ENCODE results near the gene MTARC1. TPM values are rescaled to one million over a fixed set of nuclear protein-coding genes. Genes with fewer than 3 reads are reported as not detected.

Gene MTARC1
- 2.4 TPM for polyA plus RNA-seq (2013, experiment 1 of 2)
- 1.9 TPM for polyA plus RNA-seq (2013, experiment 2 of 2)

GRCh38 chr1:220786337-220787068, at the start of gene MTARC1:
MTARC1 (plus strand) TSS chr1:220786913; CDS start chr1:220786945, 32 bp downstream.
- Histone ChIP-seq H3K18ac (ENCODE audit: low read depth in 1 of 2, low read length in 2 of 2) (peak within 1 kb of the TSS; percentile 52 to 84), H3K14ac (ENCODE audit: low read length in 2 of 2) (peak within 1 kb of the TSS in 1 of 2 experiments; percentile 87), H2BK5ac (ENCODE audit: low read depth, low read length, poor library complexity, severe bottlenecking) (no peak within 1 kb of the TSS), H4K8ac (ENCODE audit: low read length) (peak within 1 kb of the TSS; percentile 97), H2AFZ (ENCODE audit: low read depth, low read length) (peak within 1 kb of the TSS; percentile 33), H3K23ac (ENCODE audit: low read length in 2 of 2) (peak within 1 kb of the TSS in 1 of 2 experiments; percentile 85), H3K4me3 (ENCODE audit: insufficient read depth in 1 of 2, low read depth in 1 of 2, low read length in 2 of 2) (peak within 1 kb of the TSS; percentile 70 to 71), H2AK5ac (ENCODE audit: low read length, severe bottlenecking) (no peak within 1 kb of the TSS), H3K36me3 (ENCODE audit: control insufficient read depth in 1 of 2, insufficient read depth in 2 of 2, low read depth in 1 of 2, low read length in 2 of 2) (no peaks in the 10 kb centered on the region), H3K4ac (ENCODE audit: low read depth in 1 of 2, low read length in 2 of 2) (peak within 1 kb of the TSS; percentile 42 to 71), H3K4me1 (ENCODE audit: control insufficient read depth, insufficient read depth, low read depth, low read length) (peaks cover 12% of the 10 kb centered on the region), H2BK120ac (ENCODE audit: low read depth, low read length) (no peak within 1 kb of the TSS), H3K79me1 (replicated peaks; ENCODE audit: low read length, poor library complexity, severe bottlenecking) (peaks cover 2% of the 10 kb centered on the region), H3K9me3 (ENCODE audit: control insufficient read depth, low read length) (no peaks in the 10 kb centered on the region), H2BK12ac (ENCODE audit: low read length in 2 of 2) (peak within 1 kb of the TSS in 1 of 2 experiments; percentile 77), H2BK15ac (ENCODE audit: low read depth, poor library complexity, severe bottlenecking) (peak within 1 kb of the TSS; percentile 75), H4K91ac (ENCODE audit: low read length) (no peak within 1 kb of the TSS), H3K4me2 (ENCODE audit: low read length, poor library complexity, severe bottlenecking) (peak within 1 kb of the TSS; percentile 99), H3K27me3 (ENCODE audit: control insufficient read depth in 1 of 2, insufficient read depth in 1 of 2, low read length in 2 of 2) (peaks cover 0 to 5% of the 10 kb centered on the region in 2 experiments), H3K27ac (ENCODE audit: low read length, poor library complexity, severe bottlenecking) (no peak within 1 kb of the TSS), H3K9ac (ENCODE audit: low read length) (peak within 1 kb of the TSS; percentile 42)
- DNase-seq: peak; percentile 65
- 3% methylated on average over 39 of the region's 56 CpGs for WGBS

GRCh38 chr1:220741349-220741748, 45.4 kb upstream of the MTARC1 start:
- Histone ChIP-seq H3K18ac (ENCODE audit: low read depth in 1 of 2, low read length in 2 of 2) (no peak overlapping the region), H3K4me2 (ENCODE audit: low read length, poor library complexity, severe bottlenecking) (no peak overlapping the region), H2BK12ac (ENCODE audit: low read length in 2 of 2) (no peak overlapping the region), H3K27me3 (ENCODE audit: control insufficient read depth in 1 of 2, insufficient read depth in 1 of 2, low read length in 2 of 2) (peaks cover 0 to 9% of the 10 kb centered on the region in 2 experiments), H3K4me3 (ENCODE audit: insufficient read depth in 1 of 2, low read depth in 1 of 2, low read length in 2 of 2) (no peak overlapping the region), H3K9ac (ENCODE audit: low read length) (no peak overlapping the region), H4K8ac (ENCODE audit: low read length) (no peak overlapping the region), H3K27ac (ENCODE audit: low read length, poor library complexity, severe bottlenecking) (no peak overlapping the region), H3K23ac (ENCODE audit: low read length in 2 of 2) (no peak overlapping the region), H3K4ac (ENCODE audit: low read depth in 1 of 2, low read length in 2 of 2) (no peak overlapping the region), H2AFZ (ENCODE audit: low read depth, low read length) (no peak overlapping the region), H3K9me3 (ENCODE audit: control insufficient read depth, low read length) (no peaks in the 10 kb centered on the region), H4K91ac (ENCODE audit: low read length) (no peak overlapping the region), H3K14ac (ENCODE audit: low read length in 2 of 2) (no peak overlapping the region), H3K36me3 (ENCODE audit: control insufficient read depth in 1 of 2, insufficient read depth in 2 of 2, low read depth in 1 of 2, low read length in 2 of 2) (no peaks in the 10 kb centered on the region), H3K79me1 (replicated peaks; ENCODE audit: low read length, poor library complexity, severe bottlenecking) (no peaks in the 10 kb centered on the region), H2BK5ac (ENCODE audit: low read depth, low read length, poor library complexity, severe bottlenecking) (no peak overlapping the region), H2BK120ac (ENCODE audit: low read depth, low read length) (no peak overlapping the region), H2AK5ac (ENCODE audit: low read length, severe bottlenecking) (no peak overlapping the region), H2BK15ac (ENCODE audit: low read depth, poor library complexity, severe bottlenecking) (no peak overlapping the region), H3K4me1 (ENCODE audit: control insufficient read depth, insufficient read depth, low read depth, low read length) (no peaks in the 10 kb centered on the region)
- 58% methylated on average over 1 of the region's 2 CpGs for WGBS
- no peak for DNase-seq

DNA sequence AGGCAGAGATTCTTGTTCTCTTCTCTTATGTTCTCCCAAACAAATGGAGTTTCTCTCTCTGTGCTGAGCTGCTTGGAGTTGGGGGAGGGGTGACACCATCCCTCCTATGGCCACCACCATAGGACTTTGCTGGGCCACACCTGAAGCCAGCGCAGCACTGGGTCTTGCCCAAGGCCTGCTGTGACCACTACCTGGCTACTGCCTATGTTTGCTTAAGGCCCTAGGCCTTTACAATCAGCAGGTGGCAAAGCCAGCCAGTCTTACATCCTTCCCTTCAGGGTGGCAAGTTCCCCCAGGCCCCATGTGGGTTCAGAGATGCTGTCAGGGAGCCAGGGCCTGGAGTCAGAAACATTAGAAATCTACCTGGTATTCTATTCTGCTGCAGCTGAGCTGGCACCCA, 44.9 kb upstream of the MTARC1 start:
- Histone ChIP-seq H2BK15ac (ENCODE audit: low read depth, poor library complexity, severe bottlenecking) (no peak overlapping the region), H2BK12ac (ENCODE audit: low read length in 2 of 2) (no peak overlapping the region), H2AK5ac (ENCODE audit: low read length, severe bottlenecking) (no peak overlapping the region), H2BK120ac (ENCODE audit: low read depth, low read length) (no peak overlapping the region), H3K27ac (ENCODE audit: low read length, poor library complexity, severe bottlenecking) (no peak overlapping the region), H3K27me3 (ENCODE audit: control insufficient read depth in 1 of 2, insufficient read depth in 1 of 2, low read length in 2 of 2) (peaks cover 0 to 9% of the 10 kb centered on the region in 2 experiments), H3K36me3 (ENCODE audit: control insufficient read depth in 1 of 2, insufficient read depth in 2 of 2, low read depth in 1 of 2, low read length in 2 of 2) (no peaks in the 10 kb centered on the region), H3K4me3 (ENCODE audit: insufficient read depth in 1 of 2, low read depth in 1 of 2, low read length in 2 of 2) (no peak overlapping the region), H3K4me2 (ENCODE audit: low read length, poor library complexity, severe bottlenecking) (no peak overlapping the region), H3K23ac (ENCODE audit: low read length in 2 of 2) (no peak overlapping the region), H3K9me3 (ENCODE audit: control insufficient read depth, low read length) (no peaks in the 10 kb centered on the region), H3K18ac (ENCODE audit: low read depth in 1 of 2, low read length in 2 of 2) (no peak overlapping the region), H3K9ac (ENCODE audit: low read length) (no peak overlapping the region), H4K8ac (ENCODE audit: low read length) (no peak overlapping the region), H3K14ac (ENCODE audit: low read length in 2 of 2) (no peak overlapping the region), H3K79me1 (replicated peaks; ENCODE audit: low read length, poor library complexity, severe bottlenecking) (no peaks in the 10 kb centered on the region), H4K91ac (ENCODE audit: low read length) (no peak overlapping the region), H2BK5ac (ENCODE audit: low read depth, low read length, poor library complexity, severe bottlenecking) (no peak overlapping the region), H3K4me1 (ENCODE audit: control insufficient read depth, insufficient read depth, low read depth, low read length) (no peaks in the 10 kb centered on the region), H3K4ac (ENCODE audit: low read depth in 1 of 2, low read length in 2 of 2) (no peak overlapping the region), H2AFZ (ENCODE audit: low read depth, low read length) (no peak overlapping the region)
- DNase-seq: no peak
- 88% methylated on average over 1 of the region's 1 CpG for WGBS

DNA sequence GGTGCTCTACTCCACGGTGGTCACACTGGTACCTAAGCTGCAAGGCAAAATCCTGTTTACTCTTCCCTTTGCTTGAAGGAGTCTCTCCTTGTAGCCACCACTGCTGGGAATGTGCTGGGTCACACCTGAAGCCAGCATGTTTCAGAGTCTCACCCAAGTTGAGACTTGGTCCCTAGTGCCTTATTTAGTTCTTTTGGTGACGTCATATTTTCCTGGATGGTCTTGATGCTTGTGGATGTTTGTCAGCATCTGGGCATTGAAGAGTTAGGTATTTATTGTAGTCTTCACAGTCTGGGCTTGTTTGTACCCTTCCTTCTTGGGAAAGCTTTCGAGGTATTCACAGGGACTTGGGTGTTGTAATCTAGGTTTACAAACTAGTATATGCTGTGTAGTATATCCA, 44.2 kb upstream of the MTARC1 start:
- no peak overlapping the region for H3K9ac ChIP-seq (ENCODE audit: low read length)
- WGBS: 99% methylated on average over 2 of the region's 3 CpGs
- no peak overlapping the region for H3K18ac ChIP-seq (ENCODE audit: low read depth in 1 of 2, low read length in 2 of 2)
- H3K4me3 ChIP-seq (ENCODE audit: insufficient read depth in 1 of 2, low read depth in 1 of 2, low read length in 2 of 2): no peak overlapping the region
- no peak overlapping the region for H3K27ac ChIP-seq (ENCODE audit: low read length, poor library complexity, severe bottlenecking)
- H3K23ac ChIP-seq (ENCODE audit: low read length in 2 of 2): no peak overlapping the region
- H3K79me1 ChIP-seq (replicated peaks; ENCODE audit: low read length, poor library complexity, severe bottlenecking): no peaks in the 10 kb centered on the region
- no peak overlapping the region for H2BK120ac ChIP-seq (ENCODE audit: low read depth, low read length)
- H4K91ac ChIP-seq (ENCODE audit: low read length): no peak overlapping the region
- no peak overlapping the region for H2AK5ac ChIP-seq (ENCODE audit: low read length, severe bottlenecking)
- H2AFZ ChIP-seq (ENCODE audit: low read depth, low read length): no peak overlapping the region
- H2BK15ac ChIP-seq (ENCODE audit: low read depth, poor library complexity, severe bottlenecking): no peak overlapping the region
- no peak overlapping the region for H3K4ac ChIP-seq (ENCODE audit: low read depth in 1 of 2, low read length in 2 of 2)
- no peaks in the 10 kb centered on the region for H3K36me3 ChIP-seq (ENCODE audit: control insufficient read depth in 1 of 2, insufficient read depth in 2 of 2, low read depth in 1 of 2, low read length in 2 of 2)
- H3K9me3 ChIP-seq (ENCODE audit: control insufficient read depth, low read length): no peaks in the 10 kb centered on the region
- no peak for DNase-seq
- H4K8ac ChIP-seq (ENCODE audit: low read length): no peak overlapping the region
- H2BK5ac ChIP-seq (ENCODE audit: low read depth, low read length, poor library complexity, severe bottlenecking): no peak overlapping the region
- no peak overlapping the region for H3K4me2 ChIP-seq (ENCODE audit: low read length, poor library complexity, severe bottlenecking)
- H3K27me3 ChIP-seq (ENCODE audit: control insufficient read depth in 1 of 2, insufficient read depth in 1 of 2, low read length in 2 of 2): peaks cover 0 to 9% of the 10 kb centered on the region in 2 experiments
- H3K14ac ChIP-seq (ENCODE audit: low read length in 2 of 2): no peak overlapping the region
- no peak overlapping the region for H2BK12ac ChIP-seq (ENCODE audit: low read length in 2 of 2)
- no peaks in the 10 kb centered on the region for H3K4me1 ChIP-seq (ENCODE audit: control insufficient read depth, insufficient read depth, low read depth, low read length)

Measured in mesenchymal stem cell (in vitro differentiated cells and primary cell).